Stimulated activated CD4-positive, alpha-beta T cell treated with anti-CD3 and anti-CD28 coated beads, Interleukin-1b, Interleukin-23, amount 100 ng/mL, for 4 hours (primary cell): ENCODE data around the gene EPHA4.

Experiments used
- DNase-seq, 2 donors: peaks; one replicate each; pipeline ENCODE4 v3.0.0-alpha.2; 2020; ENCODE audit warnings: low read depth in 2 of 2

Gene EPHA4

DNA sequence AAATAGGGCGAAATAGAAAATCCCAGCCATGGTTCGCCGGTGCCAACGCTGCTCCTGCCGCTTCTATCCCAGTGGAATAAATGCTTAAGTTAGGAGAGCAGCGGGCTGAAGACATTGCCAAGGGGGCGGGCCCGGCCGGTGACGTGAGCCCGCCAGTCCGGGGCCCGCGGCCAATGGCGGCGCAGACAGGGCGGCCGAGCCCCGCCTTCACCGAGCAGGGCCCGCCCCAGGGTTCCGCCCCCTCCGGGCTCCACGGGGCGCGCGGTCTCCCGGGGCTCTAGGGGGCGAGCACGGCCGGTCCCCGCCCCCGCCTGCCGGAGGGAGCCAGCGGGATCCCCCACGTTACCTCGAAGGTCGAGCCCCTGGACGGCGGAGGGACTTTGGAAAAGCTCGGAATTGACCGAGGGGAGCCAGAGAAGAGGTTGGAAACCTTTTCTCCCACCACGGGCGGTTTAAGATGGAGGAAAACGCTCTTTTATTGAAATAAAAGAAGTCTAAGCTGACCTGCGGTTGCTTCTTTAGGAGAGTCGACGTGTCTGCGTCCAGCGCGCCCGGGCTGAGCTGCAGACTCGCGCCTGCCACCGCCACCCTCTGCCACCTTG, at the start of gene EPHA4:
Gene EPHA4 (minus strand): TSS at position 86 of the 602 bp plus-strand sequence. CDS start 56 bp downstream, at position 30.
- DNase-seq: peak; percentile 74 to 84

DNA sequence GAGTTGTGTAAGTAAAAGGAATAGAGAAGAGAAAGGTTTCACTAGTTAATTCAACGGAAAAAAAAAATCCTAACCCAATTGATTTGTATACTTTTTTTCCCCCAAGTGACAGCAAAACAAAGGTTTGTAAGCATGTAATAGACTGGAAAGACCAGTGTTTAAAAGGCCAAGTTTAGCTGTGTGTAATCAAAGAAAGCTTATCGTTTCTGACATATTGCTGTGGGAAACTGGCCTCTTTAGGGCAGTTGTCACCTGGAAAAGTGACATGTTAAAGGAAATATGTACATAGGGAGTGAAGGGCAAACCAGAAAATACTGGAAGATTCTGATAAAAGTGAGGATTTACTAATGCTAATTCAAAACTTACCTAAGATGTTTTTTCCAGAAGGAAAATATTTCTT, 45.9 kb upstream of the EPHA4 start:
- DNase-seq: no peak

DNA sequence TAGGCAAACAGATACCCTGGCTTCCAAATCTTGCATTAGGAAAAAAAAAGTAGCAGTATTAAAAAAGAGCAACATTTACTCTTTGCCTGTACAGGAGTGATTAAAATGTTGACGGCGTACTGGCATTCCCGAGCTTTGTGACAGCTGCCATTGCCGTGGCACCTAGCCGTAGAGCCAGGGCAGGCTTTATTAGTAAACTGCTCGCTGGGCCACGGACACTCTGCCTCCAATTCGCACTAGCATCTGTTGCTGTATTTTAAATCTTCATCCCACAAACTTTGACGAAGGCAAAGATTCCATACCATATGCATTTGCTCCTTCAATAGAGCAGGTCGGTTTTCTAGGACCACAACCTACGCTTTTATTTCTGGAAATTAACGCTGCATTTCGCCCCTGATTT, 44.5 kb upstream of the EPHA4 start:
- DNase-seq: no peak

DNA sequence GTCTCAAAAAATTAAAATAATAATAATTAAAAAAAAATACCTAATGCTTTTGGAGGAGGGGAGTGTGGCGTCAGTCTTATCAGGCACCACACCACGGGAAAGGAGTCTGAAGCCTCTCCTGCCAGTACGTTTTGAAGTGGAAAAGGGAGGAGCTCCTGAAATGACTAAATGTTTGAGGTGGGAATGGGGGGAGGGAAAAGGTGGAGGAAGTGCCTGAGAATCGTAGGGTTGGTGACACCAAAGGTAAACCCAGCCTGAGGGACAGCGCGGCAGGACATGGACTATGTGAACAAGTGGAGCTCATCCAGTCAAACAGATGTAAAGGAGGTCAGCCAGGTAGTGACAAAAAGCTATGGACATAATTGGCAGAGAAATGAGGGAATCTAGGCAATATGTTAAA, 42.2 kb upstream of the EPHA4 start:
- no peak for DNase-seq

DNA sequence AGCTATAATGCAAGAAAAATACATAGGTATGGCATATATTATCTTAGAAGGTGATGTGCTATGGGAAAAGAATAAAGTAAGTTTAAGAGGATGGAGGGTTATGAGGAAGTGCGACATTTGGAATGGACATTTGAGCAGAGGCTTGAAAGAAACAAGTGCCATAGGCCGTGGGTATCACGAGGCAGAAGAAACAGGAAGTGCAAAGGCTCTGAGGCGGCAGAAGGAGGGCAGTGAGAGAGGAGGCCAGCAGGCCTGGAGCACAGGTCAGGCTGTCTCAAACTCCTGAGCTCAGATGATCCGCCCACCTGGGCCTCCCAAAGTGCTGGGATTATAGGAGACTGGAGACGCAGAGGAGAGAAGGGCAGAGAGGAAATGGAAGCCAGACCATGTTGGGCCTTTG, 40.7 kb upstream of the EPHA4 start:
- DNase-seq: no peak

DNA sequence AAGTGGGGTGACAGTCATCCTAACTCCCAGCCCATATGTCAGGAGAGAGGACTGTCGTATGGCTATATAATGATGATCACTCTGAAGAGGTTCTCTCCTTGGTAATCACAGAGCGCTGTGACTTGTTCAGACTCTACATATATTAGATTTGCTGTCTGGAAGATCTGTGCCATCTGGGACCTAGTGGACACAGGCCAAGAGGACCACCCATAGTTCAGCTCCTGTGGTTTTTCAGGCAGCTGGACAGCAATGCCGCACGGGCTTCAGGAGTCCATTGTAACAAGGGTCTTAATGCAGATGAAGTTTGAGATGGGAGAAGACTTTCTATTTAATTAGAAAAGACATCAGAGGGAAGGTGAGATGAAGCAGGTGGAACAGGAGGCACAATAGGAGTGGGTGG, 40.1 kb upstream of the EPHA4 start:
- no peak for DNase-seq

DNA sequence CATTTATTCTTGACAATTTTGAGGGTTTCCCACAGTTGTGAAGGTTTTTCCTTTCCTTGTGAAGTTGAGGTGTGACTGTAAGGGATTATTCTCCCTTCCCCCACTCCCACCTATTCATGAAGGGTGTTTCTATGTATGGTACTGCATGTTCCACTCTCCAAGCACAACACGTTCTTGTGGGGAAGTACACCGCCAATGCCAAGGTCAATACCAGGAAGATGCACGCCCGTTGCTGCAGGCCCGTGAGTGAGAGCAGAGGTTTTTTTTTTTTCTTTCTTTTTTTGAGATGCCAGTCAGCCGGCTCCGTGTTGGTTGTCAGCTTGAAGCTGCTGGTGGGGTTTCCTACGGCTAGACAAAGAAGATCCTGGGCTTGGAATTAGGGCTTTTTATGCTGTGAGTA, 38.6 kb upstream of the EPHA4 start:
- no peak for DNase-seq

DNA sequence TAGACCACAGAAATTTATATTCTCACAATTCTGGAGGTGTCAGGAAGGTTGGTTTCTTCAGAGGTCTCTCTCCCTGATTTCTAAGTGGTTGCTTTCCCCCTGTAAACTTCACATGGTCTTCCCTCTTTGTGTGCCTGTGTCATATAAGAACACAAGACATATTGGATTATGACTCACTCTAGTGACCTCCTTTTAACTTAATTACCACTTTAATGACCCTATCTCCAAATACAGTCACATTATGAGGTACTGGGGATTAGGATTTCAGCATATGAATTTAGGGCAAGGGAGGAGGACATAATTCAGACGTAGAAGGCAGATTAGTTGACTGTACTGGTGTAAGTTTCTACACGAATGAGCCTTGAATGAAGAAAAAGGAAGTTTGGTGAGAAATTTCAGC, 38.2 kb upstream of the EPHA4 start:
- DNase-seq: no peak

DNA sequence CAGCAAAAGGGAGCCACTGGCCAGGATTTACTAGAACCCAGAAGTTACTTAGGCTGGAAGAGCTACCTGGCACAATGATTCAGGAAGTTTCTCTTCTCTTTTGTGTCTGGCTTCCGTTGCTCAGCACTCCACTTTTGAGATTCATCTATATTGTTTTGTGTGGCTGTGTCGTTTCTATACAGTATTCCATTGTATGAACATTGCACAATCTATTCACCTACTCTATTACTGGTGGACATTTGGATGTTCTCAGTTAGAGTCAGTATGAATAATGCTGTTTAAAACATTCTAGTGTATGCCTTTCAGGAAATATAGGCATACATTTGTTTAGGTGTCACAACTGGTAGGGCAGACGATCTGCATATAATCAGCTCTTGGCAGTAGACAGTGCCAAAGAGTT, 36.3 kb upstream of the EPHA4 start:
- DNase-seq: no peak

DNA sequence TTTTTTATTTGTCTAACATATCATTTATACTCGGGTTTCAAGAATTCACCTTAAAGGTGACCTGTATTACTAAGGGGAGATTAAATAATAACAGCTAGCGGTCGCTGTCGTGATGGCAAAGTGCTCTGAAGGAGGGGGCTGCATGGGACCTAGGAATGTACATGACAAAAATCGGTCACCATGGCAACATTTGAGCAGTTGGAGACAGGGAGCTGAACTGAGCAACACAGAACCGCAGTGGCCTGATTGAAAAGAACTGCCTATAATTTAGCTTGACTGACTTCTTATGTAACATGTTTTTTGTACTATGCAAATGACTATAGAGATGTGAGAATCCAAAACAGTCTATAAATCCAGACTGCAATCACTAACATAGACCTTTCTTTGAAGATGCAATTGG, 34.3 kb upstream of the EPHA4 start:
- no peak for DNase-seq

DNA sequence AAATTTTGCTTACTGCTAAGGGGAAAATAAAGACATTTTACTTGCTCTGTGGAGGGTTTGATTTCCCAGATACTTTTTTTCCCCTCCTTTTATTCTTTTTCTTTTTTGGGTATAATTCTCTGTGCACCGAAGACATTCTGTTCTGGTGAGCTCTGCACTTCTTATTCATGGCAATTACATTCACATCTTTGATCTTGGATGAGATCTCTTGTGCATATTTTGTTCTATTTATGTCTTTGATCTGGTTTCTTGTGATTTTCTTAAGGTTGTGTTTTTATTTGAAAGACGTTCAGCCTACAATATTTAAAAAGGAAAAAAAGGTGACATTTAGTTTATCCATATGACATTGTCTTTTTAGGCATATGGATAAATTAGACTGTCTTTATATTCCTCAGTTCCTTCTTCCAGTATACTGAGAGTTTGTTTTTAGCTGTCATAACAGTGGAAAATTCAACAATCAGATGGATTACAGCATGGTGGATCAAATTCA, 33.7 kb upstream of the EPHA4 start:
- no peak for DNase-seq

DNA sequence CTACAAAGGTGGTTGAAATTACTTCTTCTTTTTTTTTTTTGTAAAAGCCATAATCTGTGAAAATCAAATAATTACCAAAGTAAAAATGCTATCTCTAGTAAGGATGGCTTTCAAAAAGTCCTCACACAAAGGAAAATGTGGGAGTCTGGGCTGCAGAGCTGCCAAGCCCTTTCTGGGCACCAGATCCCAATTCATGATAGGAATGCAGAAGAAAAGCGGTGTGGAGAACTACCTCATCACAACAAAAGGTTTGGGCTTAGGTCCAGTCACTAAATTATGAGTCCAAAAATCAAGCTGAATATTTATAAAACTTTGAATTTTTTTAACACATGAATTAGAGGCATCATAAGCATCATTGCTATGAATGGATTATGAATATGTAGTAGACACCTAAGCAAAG, 30.8 kb upstream of the EPHA4 start:
- no peak for DNase-seq

DNA sequence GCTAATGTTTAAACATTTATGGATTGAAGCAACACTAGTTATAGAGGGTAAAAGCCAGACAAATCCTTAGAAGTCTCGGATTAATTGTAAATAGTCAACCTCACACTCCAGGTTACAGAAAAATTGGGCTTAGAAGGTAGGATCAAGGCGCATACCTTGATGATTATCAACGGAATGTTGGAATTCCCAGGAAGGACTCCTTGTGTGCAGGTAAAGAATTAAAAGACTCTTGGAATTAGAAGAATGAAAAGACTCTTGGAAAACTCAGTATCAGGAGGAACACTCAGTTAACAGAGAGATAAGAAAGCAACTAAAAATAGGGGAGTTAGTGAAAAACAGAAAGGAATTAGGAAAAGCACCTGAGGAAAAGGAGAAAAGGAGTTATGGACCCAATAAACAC, 29.3 kb upstream of the EPHA4 start:
- DNase-seq: no peak

DNA sequence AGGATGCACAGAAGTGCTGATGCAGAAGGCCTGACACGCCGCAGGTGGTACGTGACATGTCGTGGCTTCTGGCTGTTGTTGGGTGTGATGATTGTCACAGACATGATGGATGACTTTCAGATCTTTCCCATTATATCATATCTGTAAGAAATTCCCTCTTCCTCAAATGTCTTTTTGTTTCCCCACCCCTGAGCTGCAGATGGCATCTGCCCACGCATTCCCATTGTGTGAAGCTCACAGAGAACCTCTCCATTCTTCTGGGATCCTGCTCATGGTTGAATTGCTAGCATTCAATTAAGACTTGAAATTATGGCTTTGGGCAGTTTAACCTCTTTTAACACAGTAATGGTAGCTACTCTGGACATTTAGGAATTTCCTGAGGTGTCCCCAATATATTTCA, 28.3 kb upstream of the EPHA4 start:
- DNase-seq: no peak

DNA sequence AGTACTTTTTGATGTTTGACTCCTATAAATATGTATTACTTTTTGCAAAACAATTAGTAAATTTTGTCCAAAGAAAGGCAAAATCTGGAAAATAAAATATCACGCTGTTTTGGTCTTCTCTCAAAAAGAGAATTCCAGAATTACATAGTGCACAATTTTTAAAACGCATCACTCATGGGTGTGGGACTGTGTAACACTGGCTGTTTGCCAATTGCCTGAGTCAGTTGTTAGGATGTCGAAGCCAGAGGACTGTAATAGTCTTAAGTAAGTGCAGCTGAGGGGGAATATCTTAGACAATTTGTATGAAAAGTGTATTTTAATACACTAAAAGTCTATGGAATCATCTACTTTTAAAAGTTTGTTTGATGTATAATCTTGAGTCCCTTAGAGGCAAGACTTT, 24.1 kb upstream of the EPHA4 start:
- no peak for DNase-seq

DNA sequence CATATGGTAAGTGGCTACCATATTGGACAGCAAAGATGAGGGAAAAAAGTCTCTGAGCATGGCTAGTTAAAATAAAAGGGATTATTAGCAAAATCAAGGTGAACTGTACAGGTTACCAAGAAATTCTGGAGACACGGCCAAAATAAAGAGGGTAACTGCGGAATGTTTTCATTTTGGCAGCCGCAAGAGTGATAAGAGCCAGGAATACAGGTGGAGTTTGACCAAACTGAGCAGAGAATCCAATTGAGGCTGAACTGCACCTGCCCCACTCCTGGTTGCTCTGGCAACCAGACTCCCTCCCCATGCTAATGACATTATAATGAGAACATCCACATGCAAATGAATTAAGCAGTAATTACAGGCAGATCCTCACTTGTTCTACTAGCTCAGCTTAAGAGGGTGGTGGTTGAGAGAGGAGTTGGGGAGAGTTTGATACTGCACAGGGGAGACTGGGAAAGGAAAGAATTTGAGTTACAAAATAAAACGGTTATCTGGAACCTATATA, 18.8 kb upstream of the EPHA4 start:
- DNase-seq: no peak

DNA sequence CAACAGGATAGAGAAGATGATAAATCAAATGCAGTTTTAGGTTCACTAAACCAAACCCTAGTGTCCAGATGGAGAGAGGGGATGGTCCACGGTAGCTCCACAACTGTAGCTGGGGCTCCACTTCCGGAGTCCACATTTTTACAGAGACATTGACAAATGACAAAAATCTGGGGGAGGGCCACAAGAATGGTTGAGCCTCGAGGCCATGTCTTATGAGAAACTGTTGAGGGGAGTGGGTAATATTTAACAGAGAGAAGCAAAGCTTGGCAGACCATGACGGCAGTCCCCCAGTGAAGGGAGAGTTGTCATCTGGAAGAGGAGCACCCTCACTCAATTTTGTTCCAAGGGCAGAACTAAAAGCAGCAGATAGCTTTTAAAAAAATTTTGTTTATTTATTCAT, 17.6 kb upstream of the EPHA4 start:
- DNase-seq: no peak

DNA sequence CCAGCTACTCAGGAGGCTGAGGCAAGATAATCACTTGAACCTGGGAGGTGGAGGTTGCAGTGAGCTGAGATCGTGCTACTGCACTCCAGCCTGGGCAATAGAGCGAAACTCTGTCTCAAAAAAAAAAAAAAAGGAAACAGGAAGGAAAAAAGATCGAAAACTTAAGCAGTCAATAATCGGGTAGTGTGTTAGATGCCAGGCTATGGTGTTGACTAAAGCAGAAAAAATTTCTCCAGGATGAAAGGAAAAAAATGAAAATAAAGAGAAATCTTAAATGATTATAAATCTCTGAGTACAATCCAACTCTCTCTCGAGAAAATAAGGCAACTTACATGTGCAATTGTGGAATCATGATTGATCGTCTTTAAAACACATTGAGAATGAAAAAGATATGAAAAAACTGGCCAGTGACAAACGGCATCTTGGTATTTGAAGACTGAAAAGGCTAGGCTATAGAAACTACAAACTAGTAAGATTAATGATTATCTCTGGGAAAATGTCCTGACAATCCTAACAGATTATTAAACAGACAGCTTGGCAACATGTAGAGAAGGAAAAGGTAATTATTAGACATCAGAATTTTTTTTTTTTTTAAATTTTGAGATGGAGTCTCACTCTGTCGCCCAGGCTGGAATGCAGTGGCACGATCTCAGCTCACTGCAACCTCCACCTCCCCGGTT, 16.3 kb upstream of the EPHA4 start:
- DNase-seq: no peak

DNA sequence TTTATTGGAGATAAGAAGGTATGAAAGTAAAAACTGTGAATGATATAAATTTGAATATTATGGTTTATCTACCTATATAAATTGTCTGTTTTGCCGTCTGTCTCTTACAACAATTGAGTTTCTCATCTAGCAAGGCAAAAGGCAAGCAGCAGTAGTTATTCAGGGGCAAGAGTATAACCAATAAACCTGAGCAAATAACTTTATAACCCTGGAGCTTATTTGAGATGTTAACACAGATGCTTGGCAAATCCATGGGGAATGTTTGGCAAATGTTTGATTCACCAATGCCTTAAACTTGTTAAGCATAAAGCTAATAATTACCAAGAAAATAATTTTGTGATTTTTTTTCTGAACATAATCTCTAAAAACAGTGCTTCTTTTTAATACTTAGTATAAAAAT, 9.9 kb upstream of the EPHA4 start:
- DNase-seq: no peak

DNA sequence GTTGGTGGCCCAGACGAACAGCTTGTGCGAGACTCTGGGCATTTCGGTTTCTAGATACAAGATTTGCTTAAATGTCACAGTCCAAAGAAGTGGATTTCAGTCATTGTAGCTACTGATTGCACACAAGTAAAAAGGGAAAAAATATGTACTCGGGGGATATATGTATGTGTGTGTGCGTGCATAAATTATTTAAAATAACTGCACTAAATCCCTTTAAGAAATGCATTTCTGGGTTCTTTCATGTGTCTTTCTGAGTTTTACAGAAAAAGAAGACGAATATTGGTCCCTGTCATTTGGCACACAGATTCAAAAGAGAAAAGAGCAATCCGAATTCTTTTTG, 2.1 kb upstream of the EPHA4 start:
- no peak for DNase-seq

DNA sequence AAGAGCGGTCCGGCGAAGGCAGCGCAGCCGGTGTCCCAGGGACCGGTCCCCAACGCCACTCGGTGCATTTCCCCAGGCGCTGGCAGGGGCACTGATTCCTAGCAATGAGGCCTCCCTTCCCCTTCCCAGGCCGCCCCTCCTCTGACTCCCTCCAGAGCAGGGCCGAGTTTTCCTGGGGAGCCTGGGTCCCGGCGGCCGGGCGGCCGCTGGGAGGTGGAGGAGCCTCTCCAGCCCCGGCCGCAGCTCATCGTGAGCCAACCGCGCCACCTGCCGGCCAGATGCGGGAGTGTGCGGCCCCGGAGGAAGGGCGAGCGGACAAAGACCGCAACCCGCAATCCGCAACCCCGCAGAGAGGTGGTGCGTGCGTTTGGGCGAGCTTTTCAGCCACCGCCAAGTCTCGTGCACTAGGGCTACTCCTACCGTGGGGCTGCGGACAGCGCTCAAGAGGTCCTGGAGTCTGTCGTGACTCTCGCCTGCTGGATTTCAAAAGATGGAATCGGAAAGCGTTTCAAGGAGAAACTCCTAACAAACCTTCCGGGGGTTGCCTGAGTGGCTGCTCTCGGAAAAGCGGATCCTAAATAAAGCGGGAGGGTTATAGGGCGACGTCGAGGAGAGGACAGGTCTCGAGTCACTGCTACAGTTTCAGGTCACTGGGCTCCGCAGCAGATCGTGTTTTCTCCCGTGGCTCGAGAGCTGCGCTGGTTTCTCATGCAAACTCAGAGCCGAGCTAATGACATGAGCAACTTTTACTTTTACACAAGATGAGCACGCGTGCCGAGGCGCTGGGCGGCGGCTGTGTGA, 1.5 kb upstream of the EPHA4 start:
- DNase-seq: peak; percentile 75 to 78

DNA sequence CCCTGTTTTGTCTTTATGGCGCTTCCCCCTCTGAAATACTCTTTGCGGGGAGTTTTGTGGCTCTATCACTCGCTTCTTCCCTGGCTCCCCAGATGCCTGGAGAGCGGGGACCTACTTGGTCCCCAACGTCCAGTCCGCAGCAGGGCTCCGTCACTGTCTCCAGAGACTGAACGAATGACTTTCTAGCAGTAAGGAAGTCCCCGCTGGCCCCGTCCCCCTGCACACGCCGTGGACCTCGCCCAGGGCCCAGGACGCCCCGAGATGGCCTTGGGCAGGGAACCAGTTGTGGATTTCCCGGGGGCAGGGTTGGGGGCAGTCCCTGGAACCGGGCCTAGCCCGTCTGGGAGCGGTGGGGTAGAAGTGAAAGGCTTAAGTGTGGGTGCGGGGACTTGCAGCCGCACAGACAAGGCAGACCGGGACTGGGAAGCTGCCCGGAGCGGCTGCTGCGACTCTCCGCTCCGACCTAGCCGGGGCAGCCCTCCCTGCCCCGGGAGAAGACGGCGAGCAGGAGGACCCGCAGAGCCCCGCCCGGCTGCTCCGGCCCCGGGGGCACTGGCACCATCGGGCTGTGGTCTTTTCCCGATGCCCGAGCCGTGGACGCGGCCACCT, 821 bp upstream of the EPHA4 start:
- peak; percentile 8 to 29 for DNase-seq
